ENCODE results near the gene B3GAT2.

The B3GAT2 gene

DNA sequence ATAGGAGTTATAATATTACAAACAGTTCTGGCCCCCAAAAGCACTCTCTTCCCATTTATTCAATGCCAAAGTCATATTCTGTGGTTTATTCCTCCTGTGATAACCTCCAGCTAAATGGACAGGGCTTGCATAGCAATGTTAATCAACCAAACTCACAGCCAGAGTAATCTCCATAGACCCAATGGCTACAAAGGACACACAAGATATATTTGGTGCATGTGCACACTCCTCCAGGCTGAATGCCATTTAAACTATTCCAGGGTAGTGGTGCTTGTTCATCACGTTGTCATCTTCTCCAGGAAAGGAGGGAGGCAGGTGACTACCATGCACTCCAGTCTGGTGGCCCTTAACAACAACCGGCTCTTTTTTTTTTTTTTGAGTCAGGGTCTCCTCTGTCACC, 56.8 kb downstream of the B3GAT2 start:
- DNase-seq (ENCODE audit: low read depth): no peak

DNA sequence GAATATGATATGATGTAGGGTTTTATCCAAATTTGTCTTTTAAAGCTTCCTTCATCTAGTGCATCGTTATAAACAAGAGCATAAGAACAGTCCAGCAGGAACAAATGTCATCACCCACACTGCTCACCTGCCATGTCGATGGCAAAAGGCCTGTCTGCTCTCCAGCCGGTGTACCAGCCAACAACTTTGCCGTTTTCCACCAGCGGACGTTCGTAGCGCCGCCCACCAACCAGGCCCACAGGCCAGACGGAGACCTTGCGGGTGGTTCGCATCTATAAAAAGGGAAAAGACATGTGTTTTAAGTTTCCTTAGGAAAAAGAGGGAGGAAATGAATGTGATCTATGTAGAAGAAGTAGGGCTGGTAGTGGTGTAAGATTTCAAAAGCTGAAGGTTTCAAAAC, 62.9 kb downstream of the B3GAT2 start:
- no peak for DNase-seq (ENCODE audit: low read depth)

DNA sequence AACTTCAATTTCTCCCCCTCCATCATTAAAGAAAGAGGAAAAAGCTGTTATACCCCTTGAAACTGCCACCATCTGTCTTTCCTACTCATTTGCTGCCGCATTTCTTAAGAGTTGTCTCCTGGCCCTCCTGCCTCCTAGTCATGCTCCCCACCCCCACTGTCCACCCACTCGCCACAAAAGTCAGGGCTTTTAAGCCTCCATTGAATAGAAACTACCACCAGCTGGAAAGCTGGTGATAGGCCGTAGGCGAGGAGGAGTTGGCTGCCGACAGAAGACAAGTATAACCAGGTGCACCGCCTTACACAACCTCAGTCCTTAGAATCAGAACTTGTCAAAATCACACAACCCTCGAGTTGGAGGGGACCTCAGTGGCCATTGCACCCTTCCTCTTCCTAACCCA, 67.6 kb downstream of the B3GAT2 start:
- no peak for DNase-seq (ENCODE audit: low read depth)

DNA sequence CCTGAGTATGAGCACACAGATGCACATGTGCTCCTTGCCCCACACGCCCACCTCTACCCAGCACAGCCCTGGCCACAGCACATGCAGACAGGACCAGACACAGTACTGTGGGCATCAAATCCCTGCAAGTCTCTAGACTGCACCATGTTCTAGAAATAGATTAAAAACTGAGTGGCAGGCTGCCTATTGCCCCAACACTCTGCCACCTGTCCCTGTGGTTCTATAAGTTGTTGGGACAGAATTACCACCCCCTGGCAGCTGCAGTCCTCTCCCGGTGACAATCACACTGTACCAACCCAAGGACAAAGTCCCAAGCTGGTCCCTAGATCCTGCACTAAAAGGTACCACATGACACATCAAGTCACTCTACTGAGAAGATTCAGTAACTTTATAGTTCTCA, 70.2 kb downstream of the B3GAT2 start:
- no peak for DNase-seq (ENCODE audit: low read depth)

DNA sequence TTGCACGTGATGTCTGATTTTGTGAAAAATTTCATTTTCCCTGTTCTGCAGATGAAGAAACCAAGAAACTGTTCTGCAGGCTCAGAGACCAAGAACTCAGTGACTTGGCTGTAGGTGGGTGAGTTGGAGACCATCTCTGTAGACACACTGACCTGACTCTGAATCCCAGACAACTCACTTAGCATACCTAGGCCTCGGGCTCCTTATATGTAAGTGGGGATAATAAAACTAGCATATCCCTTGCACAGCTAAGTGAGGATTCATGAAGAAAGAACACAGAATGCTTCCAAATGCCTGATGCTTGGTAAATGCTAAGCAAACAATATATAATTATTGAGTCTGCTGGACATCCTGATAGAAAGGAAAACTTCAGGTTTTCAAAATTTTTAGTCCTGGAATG, 70.8 kb downstream of the B3GAT2 start:
- no peak for DNase-seq (ENCODE audit: low read depth)

DNA sequence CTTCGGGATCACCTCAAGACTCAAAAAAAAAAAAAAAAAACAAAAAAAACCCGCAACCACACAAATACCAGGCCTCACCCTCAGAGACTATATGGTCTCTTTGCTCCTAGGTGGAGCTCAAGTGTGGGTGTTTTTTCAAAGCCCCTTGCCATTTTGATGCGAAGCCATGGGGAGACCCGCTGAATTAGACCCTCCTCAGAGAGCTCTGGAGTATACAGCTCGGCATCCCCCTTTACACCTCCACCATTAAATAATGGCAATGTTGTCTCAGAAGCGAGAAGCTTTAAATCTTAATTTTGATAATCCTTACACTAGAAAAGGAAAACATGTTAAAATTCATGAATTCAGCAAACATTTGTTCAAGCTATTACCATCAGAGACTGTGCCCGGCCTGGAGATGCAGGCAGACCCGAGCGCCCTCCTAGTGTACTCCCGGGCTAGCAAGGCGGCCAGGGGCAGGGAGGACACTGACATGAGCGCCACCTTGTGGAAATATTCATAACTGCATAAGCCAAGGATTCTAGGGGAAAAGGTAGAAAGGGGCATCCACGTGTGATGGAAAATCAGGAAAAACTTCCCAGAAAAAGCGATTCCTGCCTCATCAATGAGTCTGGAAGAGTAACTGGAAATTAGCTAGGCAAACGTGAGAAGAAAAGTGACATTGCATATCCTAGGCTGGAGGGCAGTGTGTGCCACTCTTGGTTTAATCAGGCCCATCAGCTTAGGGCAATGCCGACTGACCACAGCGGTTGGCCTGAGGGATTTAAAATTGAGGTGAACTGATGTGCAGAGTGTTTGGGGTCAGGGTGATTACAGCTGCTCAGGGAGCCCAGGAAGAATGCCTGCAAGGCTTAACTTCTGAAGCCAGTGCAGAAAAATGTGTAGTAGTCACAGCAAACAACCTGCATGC, 72.5 kb downstream of the B3GAT2 start:
- peak; percentile 31 for DNase-seq (ENCODE audit: low read depth)

DNA sequence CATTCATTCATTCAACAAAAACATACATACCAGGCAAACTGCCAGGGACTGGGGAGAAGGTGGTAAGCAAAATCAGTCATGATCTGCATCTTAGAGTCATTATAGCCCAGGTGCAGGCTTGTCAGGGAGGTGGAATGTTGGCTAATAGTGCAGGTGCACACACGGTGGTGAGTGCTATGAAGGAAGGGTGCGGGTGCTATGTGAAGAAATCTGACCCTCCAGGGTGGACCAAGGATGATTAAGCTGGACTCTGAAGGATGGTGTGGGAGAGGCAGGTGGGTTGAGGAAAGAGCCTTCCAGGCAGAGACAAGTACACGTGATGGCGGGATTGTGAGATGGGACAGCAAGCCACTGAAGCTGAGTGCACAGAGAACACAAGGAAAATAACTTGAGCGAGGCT, 77.4 kb downstream of the B3GAT2 start:
- no peak for DNase-seq (ENCODE audit: low read depth)

DNA sequence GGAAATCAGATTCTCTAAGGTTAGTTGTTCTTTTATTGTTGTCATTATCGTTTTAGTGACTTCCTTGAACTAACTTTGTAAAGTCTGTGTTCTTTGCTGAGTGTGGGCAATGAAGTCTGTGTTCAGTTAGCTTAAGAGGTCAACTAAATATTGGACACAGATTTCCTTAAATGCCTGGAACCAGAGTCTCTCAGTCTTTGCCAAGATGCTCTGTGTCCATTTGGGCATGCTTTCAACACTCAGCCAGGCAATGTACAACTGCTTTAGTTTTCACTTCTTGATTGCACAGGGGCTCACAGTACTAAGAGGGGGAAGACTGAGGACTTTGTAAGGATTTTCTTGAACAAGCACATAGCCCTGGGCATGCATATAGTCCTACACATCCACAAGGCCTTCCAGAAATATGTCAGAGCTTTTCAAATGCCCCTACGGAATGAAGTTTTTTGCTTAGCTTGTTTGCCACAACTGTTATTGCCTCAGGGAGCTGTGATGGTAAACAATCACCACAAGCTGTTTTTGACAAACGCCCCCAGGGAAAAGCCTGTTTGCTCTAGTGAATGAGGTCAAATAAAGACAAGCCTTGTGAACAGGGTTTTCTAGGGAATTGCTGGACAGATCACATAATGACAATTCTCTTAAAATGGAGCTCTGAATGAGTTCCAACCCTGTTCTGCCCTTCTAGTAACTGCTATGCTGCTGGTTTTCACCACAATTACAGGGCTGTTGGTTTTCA, 82.5 kb downstream of the B3GAT2 start:
- DNase-seq (ENCODE audit: low read depth): no peak

DNA sequence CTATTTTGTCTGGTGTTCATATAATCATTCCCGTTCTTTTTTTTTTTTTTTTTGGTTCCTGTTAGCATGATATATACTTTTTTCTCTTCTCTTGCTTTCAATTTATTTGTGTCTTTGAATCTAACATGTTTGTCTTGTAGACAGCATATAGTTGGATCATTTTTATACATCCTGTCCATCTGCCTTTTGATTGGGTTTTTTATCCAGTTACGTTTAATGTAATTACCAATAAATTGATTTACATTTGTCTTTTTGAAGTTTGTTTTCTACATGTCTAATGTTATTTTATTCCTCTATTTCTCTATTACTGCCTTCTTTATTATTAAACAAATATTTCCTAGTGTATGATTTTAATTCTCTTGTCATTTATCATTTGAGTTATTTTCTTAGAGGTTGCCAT, 84.4 kb downstream of the B3GAT2 start:
- no peak for DNase-seq (ENCODE audit: low read depth)

DNA sequence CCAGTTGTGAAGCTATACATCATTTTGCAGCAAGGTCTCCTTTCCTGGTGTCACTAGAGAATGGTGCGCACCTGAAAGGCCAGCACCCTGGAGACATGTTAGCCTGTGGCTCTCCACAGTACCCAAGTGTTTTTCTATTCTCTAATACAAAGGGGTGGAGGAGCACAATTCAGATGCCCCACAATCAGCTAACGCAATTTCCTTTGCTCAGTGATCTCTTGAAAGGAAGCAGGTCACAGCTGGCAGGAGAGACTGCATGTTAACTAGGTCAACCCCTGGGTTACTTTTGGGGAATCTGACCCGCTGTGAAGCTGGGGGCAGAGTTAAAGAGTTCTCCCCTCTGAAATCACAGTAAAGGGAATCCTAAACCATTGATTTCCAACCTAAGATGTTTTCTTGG, 92.5 kb downstream of the B3GAT2 start:
- DNase-seq (ENCODE audit: low read depth): no peak

DNA sequence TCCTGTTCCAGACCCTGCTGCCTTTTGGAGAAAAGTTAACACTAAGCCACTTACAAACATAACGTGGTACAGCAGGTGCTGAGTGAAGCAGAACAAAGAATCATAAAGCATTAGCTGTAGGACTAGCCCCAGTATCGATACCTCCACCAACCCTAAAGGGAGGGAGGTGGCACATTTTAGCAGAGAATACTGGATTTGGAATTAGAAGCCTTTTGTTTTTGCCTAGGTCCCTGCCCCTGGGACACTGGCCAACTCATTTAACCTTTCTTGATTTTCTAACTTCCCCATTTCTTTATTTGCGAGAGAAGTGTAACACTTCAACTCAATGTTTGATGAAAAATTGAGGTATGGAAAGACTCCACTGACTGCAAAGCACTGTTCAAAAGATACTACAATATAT, 93.5 kb downstream of the B3GAT2 start:
- DNase-seq (ENCODE audit: low read depth): no peak

DNA sequence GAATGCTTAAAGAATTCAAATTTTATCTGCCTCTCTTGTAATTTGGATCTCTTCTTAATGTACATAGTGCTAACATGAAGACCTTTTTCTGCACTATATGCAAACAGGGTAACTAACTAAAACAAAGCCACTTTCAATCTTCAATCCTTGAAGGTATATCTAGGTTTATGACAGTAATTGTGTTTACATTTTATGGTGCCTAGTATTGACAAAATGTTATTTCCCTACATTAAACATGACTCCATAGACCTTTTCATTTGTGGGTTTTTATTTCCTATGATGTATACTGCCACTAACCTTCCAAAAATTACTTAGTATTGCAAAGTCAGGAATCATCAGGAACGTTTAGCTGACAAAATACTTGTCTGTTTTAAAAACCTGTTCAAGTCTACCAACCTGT, 95.9 kb downstream of the B3GAT2 start:
- no peak for DNase-seq (ENCODE audit: low read depth)

DNA sequence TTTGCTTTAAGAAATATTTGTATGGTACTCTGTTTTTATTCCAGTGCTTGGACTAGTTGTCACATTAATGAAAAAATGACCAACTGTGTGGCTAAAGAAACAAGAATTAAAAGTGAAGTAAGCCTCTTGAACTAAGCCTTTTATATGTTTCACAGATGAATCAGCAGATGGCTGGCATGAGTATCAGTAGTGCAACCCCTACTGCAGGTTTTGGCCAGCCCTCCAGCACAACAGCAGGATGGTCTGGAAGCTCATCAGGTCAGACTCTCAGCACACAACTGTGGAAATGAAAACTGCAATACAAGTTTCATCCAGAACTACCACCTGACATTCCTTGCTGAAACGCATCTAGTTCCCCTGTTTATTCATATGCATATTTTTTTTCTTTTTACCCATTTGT, 96.8 kb downstream of the B3GAT2 start:
- DNase-seq (ENCODE audit: low read depth): no peak

DNA sequence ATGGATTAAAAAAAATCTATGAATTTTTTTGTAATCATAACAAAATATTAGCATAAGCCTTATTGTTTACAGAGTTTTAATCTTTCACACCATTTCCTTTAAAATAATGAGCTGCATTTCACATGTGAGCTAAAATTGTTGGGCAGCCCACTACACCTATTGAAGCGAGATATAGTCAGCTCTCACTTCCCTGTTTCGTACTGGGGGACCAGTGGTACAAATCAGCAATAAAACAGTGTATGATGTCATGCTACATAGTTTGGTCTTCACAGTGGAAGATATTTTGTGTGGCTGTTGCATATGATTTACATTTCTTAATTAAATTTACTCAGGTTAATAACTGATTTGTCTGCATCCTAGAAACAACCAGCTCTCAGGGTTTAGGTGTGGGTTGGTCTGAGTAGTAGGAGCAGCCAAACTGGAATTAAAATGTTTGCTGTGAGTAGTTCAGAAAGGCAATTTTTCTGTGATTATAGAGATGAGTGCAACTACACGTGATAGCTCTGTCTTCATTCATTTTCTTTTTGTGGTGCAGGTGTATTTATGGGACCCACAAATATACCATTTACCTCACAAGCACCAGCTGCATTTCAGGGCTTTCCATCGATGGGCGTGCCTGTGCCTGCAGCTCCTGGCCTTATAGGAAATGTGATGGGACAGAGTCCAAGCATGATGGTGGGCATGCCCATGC, 99.3 kb downstream of the B3GAT2 start:
- DNase-seq (ENCODE audit: low read depth): no peak

DNA sequence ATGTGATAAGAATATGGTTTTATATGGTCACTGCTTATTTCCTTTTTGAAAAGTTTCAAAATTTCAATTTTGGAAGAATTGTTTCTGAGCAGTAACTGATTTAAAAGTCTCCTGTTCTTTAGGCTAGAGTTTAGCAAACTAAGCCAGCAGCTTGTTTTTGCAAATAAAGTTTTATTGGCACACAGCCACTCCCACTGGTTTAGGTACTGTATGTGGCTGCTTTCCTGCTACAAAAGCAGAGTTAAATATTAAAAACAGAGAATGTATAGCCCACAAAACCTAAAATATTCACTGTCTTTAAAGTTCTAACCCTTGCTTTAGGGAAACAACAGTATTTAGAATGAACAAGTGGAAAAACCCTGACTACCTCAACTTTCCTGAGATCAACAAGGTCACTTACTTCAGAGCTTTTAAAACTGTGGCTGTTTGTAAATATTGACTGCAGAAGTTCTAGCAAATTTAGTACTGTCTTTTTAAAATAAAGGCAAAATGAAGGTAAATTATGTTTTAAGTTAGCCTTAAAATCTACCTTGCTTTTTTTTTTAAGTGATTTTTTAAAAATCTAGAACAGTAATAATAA, 104.1 kb downstream of the B3GAT2 start:
- DNase-seq (ENCODE audit: low read depth): no peak

DNA sequence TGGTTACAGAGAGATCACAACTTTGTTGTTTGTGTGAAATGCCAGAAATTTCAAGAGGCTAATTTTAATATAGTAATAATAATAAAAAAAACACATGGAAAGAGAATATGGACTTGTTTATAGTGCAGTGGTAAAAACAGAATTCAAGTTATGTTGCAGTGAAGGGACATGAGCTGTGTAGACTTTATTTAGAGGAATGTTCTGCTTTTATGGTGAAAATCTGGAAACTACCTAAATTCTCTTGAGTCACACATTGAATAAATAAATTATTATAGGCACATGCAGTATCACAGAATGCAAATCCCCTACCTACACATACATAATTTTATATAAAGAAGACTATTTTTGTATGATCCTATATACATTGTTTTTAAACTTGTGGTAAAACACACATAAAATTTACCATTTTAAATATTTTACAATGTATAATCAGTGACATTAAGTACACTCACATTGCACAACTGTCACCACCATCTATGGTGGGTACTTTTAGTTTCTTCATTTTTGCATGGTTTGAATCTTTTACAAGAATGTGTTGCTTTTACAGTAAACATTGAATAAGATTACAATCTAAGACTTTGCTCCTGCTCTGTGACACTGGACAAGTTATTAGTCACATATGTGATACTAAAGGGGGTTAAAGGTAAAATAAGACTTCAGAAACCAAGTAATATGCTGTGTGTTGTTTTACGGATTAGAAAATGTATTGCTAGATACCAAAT, 107.4 kb downstream of the B3GAT2 start:
- no peak for DNase-seq (ENCODE audit: low read depth)

DNA sequence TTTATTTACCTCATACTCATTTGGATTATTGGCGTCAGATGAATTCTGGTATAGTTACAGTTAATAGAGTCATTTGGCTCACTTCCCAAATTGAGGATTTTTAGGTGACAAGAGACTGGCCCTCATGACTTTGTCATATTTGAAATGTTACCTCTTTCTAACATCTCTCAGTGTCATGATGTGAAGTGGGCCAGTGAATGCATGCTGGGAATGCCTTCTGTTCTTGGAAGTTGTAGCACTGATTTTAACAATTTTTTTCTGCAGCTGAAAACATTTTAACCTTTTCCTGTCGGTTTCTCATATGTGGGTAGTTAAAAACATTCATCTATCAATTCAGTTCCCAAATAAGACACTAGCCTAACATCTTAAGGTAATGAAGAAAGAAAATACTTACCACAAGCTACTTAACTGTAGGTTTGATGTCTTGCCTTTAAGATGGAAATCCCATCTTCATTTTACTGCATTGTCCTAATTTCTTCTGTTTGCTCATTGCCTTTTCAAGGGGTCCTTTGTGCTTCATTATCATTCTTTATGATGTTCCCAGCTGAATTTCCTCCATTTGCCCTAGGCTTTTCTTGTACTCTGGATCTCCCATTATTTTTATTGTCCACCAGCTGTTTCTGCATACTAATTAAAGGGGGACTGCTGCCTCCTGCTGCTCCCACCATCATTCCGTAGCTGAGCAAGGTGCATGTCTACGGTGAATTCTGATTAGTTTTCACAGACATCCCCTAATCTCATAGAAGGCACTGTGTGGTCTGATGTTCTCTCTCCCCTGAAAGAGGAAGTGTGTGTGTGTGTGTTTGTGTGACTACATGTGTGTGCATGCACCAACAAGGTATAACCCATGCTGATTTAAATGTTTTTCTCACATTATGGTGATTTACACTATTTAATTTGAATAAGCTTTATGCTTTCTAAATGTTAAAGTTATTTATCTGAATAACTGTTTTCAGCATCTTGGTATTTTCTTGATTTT, 109.5 kb downstream of the B3GAT2 start:
- DNase-seq (ENCODE audit: low read depth): no peak

DNA sequence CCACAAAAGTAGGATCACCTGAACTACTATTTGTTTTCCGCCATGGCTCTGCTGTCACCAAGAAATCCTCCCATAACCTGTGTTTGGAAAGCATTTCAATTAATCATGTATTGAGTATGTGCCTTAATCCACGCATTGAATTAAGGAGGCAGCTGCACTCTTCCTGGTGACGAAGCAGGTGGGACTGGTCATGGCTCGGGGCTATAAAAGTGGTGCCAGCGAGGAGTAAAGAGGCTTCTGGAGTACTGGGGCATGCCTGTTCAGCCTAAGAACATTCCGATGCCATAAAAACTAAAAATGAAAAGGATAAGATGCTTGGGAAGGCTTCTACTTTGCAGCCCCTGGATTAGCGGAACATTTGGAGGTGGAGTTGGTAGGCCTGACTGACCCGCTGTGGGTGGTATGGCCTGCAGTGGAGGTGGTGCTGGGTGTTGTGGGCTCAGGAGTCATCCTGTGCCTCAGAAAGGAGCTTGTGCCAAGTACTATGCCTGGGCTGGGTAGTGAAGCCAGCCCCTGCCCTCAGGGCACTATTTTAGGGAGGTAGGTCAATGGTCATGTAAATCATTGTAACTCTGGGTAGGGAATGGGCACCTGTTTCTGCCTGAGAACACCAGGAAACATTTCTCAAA, 110.5 kb downstream of the B3GAT2 start:
- DNase-seq (ENCODE audit: low read depth): no peak

DNA sequence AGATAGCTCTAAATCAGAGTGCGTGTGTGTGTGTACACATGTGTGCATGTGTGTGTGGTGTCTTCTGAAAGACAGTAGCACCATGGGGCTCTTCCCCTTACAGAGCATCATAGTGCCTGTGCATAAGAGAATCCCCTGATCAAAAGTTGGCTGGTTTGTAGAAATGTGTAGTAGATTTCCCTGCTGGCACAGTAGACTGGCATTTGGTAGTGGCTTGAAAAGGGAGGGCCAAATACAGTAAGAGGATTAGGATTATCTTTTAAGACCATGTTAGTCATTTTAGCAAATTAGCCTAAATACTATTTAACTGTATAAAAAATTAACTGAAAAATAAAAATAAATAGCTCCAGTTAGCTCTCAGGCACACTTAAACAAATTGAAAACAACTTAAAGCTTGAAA, 112.6 kb downstream of the B3GAT2 start:
- no peak for DNase-seq (ENCODE audit: low read depth)

DNA sequence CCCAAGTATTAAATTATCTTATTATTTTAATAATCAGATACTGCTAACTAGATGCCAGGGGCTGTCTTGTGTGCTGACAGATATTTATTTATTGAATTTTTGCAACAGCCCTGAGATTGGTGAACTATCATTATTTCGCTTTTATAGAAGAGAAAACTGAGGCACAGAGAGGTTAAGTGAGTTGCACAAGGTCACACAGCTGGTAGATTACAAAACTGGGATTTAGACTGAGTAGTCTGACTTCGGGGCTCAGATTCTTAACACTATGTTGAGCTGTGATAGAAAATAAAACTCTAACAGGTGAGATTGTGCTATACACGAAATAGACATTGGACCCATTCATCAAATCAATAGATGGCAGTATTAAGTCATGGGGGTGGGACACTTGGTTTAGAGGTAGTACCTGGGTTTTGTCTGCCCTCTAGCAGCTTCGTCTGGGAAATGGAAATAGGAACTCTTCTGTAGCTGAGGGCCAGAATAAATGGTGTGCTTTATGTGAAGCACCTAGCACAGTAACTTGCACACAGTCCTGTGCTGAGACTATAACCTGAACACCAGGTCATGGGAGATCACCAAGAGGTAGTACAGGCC, 113.4 kb downstream of the B3GAT2 start:
- DNase-seq (ENCODE audit: low read depth): no peak

Data from activated T-cell treated with anti-CD3 and anti-CD28 coated beads for 48 hours (primary cell).